ENCODE measurements around the gene MAN2B2.

DNA sequence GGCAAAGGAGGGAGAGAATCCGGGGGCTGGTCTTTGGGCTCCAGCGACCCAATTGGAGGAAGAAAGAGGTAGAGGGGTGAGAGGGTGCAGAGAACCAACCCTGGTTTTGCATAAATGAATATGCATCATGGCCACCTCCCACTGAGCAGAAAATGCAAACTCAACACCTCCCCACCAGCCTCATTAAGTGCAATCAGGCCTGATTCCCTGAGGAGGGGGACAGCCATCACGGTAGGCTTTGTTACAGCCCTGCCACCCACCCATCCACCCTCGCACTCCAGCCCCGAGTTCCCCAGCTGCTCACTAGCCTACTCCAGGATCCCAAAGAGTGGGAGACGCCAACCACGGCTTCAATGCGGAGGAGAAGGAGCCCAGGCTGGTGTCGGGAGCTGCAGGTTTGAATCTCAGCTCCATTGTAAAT is 48.3 kb upstream of the MAN2B2 start:
- TF ChIP-seq, protein P1, sequence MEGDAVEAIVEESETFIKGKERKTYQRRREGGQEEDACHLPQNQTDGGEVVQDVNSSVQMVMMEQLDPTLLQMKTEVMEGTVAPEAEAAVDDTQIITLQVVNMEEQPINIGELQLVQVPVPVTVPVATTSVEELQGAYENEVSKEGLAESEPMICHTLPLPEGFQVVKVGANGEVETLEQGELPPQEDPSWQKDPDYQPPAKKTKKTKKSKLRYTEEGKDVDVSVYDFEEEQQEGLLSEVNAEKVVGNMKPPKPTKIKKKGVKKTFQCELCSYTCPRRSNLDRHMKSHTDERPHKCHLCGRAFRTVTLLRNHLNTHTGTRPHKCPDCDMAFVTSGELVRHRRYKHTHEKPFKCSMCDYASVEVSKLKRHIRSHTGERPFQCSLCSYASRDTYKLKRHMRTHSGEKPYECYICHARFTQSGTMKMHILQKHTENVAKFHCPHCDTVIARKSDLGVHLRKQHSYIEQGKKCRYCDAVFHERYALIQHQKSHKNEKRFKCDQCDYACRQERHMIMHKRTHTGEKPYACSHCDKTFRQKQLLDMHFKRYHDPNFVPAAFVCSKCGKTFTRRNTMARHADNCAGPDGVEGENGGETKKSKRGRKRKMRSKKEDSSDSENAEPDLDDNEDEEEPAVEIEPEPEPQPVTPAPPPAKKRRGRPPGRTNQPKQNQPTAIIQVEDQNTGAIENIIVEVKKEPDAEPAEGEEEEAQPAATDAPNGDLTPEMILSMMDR (IDR thresholded peaks at IDR 0.05): no peak
- TF ChIP-seq EP300 (IDR thresholded peaks at IDR 0.05) (no peak), POLR2A (IDR thresholded peaks at IDR 0.05) (no peak), POLR2AphosphoS5 (IDR thresholded peaks at IDR 0.05) (no peak)

Measured in sigmoid colon (tissue), 4 donors.